ENCODE data around the gene AP1AR.

AP1AR gene

DNA sequence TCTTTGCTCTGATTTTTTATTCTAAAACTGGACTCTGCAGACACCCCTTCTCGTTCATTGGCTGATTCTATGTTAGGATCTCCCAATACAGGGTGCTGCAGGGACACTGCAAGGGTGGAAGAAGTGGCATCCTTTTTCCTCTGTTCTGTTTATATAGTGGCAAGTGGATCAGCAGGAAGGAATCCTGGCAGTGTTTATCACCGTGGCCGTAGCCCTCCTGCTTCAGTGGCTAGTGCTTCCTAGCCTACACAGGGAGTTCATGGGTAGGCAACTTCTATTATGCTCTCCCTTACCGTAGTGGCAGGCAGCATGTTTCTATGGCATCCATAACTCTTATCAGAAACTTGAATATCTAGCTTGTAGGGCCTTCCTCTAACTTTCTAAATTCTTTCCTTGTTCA lies 6.4 kb upstream of the AP1AR start:
- no peak for DNase-seq

DNA sequence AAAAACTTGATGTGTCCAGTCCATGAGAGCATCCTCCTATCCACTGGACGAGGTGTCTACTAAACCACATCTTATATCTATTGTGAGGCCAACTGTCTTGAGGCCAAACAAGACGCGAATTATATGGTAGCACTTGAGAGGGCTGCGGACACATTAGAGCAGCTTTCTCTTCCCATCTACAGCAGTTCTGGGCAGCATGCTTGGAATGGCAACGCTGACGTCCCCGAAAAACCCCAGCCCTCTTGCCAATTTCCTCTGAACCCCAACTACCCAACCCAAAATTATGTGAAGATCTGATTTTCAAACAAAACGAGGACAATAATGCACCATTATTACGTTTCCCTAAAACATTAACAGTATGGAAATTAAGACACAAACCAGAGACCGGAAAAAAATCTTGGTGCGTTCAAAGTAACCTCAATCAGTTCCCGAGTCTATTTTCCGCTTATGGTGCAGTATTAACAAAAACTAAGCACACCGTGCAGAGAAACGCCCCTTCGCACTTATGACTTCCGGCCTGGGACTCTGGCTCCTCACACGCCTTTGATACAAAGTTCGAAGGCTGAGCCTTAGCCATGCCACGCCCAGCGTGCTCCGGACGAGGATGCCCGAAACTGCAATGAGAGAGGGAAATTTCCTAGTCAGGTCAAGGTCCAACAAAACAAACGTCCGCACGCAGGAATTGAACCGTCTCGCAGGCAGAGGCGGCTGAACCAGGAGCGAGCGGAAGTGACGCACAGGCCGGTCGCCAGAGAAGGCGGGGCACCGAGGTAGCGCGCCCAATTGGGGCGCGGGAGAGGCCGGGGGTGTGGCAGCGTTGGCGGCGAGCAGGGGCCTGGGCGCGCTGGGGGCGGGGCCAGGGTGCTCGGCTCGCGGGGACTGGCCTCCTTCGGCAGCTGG lies 458 bp upstream of the AP1AR start:
- DNase-seq = peak; percentile 96

DNA sequence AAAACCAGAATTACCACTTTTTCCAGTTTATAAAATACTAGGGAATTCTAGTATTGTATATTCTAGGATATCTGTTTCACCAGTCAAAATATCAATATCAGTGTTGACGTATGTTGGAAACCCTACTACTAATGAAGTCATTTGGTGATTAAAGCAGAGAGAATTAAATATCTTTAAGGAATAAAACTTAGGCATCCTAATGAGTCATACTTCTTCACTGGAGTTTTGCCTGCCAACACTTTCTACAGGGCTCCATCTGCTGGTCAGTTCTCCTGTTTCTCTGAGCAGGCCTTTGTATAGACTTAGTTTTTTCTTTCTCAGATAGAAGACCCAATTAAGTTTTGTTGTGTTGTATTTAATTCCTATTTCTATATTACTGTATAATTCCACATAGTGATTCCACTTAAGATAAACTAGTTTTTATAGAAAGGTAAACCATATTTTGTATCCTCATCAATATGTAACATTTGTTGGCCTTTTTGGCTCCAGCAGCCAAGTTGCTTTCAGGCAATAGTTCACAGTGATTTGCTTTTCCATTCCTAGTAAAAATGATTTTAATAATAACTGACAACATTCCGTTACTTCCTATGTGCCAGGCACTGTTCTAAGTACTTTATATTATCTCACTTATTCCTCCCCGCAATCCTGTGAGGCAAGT lies 3.5 kb downstream of the AP1AR start:
- peak; percentile 74 for DNase-seq

DNA sequence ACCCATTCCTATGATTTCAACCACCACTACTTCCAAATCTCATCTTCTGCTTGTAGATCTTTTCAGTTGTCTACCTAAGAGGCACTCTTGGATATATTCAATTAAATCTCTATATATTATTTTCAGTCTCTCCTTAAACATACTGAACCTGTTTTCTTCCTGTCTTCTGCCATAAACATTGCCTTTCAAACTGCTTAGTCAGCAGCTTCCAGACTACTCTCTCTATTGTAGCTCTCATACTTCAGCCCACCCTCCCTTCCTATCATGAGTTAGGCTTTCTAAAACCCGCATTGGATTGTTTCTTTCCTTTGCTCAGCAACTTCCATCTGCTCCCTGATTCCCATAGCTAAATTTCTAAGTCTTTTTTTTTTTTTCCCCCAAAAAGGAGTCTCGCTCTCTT lies 4.5 kb downstream of the AP1AR start:
- DNase-seq = no peak

DNA sequence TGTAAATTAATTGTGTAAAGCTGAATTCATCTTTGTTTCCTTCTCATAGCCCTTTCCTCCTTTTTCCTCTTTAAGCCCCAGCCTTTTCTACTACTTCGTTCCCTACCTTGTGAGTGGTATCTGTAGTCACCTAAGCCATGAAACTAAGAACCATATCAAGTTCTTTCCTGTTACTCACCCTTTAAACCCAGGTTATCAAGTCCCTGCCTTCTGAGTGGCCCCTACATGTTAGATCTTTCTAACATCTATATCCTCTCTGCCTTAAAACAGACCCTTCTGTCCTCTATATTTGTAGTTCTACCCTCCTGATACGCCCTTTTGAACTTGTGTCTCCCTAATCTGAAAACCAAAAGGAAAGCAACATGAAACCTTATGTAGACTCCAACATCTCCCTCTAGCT lies 7.2 kb downstream of the AP1AR start:
- DNase-seq = no peak

DNA sequence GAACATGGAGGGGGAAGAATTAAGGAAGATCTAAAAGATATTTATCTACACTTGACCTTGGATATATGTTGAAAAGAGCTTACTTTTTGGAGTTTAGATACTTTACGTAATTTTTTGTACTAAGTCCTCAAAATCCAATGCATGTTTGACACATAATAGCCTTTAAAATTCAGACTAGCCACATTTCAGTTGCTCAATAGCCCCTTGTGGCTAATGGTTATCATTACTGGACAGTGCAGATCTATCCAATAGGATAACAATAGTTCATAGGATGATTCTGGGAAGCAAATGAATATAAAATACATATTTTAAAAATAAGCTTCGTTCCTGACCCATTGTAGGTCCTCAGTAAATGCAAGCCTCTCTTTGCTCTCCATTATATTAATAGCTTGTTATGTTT lies 13.8 kb downstream of the AP1AR start:
- DNase-seq = no peak

DNA sequence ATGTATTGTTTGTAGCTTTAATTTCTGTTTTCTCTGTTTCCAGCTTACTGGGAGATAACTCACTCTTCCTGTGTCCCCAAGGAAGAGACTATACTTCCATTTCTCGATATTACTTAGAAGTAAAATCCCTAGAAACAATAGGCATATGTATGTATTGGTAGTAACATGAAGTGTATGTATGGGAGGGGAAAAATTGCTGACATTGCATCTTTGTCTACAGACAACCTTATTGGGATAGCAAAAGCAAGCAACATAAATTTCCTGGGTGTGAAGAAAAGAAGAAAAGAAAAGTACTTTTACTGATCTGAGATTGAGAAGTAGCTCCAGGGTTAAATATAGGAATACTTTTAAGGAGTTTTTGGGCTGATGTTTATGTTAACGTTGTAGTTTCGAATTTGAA lies 15.4 kb downstream of the AP1AR start:
- no peak for DNase-seq

DNA sequence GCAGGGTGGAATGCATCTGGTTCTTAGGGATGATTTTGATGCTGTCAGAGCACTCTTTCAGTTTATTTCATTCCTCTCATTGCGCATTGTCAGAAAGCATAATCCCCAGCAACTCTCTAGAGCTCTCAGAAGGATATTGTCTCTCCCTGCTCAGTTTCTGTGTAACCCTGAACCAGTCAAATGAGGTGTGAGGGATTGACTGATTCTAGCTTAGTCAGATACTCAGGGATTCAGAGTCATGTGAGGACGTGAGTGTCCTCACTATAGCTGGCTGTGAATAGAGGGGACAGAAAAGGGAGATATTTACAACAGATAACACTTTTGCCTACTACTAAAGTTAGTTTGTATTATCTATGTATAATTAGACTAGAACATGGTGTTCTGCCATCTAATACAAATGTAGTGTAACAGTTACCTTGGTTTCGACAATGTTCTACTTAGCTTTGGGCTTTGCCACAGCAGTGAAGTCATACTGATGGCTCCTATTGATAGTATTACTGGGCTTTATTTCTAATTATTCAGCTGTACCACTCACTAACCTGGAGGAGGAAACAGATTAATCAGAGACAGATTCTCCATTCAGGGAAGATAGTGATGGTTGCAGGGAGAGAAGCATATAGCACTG lies 19.5 kb downstream of the AP1AR start:
- no peak for DNase-seq

DNA sequence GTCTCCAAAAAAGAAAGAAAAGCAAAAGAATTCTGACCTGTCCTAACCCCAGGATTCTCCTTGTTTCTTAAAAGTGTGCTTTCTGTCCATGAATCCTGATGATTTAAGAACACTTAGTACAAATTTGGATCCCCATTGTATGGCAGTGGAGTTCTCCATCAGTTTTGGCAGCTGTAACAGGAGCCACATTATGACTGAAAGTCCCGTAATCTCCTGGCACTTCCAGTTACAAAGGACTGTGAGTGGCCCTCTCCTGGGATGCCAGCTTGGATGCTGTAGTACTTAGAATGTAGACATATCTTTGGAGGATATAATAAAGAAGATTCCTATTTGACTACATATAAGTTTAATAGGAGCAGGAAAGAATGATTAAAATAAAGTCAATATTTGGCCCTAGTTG lies 20.6 kb downstream of the AP1AR start:
- no peak for DNase-seq

DNA sequence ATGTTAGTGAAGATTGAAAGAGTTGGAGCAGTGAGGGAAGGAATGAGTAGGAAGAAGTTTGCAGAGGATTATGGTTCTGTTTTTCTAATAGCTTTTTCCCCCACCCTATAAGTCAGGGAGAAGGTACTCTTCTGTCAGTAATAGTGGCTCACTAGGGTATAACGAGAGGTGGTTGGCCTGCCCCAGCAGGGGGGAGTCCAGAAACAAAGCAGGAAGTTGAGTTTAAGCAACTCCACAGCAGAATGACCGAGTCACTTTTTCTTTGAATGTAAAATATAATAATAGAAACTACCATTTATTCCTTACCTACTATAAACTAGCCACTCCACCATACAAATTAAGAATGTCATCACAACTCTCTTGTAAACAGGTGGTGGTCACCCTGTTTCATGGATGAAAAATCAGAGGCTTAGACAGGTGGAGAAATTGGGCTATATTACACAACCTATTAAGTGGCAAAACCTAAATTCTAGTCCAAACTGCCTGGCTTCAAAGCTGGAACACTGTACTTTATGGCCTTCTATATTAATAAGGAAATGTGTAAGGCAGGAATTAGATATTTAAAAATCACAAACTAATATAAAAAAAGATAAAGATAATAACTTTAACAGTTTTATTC lies 21.9 kb downstream of the AP1AR start:
- DNase-seq = no peak

DNA sequence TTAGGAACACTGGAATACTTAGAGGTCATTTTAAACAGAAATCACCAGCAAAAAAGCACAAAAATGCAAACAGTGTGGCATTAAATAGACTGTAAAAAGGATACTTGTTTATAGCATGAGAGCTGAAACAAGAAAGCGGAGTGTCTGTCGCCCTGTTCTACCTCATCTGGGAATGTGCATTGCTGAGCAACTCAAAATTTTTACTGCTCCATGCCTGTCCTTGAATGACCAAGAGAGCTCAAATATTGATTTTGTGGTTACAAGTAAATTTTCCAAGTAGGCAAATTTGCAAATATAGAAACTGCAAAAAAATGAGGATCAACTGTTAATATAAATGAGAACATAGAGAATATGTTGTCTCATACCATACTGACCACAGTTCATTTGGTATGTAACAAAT lies 25.5 kb downstream of the AP1AR start:
- DNase-seq = no peak

DNA sequence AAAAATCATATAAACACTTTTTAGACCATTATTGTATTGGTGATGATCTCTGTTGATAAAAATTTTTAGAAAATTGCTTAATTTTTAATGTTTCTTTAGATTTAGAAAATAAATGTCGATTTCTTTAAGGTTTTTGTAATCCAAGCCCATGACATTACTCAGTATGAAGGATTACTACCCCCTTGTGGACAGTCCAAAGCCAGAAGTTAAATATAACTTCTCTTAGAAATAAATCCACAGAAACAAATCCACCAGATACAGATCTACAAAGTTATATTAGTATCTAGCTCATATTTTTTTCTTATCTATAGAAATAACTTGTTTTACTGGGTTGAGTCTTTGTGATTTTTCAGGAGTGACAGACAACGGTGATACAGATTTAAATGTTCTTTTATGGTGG lies 35.2 kb downstream of the AP1AR start:
- DNase-seq = peak; percentile 19

DNA sequence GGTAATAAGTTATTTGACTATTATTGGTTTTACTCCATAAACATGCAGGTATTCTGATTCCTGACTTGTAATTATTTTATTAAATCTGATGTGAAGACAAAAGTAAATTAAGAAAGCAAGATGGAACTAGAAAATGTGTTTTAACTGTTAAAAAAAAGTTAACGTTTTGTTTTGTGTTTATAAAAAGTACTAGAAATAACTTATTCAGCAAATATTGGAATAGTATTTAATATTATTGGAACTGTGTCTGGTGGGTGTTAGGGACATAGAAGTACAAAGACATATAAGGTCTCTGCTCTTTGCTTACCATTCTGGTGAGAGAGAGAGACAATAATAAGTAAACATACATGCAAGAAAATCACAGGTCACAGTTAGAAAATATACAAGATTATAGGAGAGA lies 38.5 kb downstream of the AP1AR start:
- no peak for DNase-seq

DNA sequence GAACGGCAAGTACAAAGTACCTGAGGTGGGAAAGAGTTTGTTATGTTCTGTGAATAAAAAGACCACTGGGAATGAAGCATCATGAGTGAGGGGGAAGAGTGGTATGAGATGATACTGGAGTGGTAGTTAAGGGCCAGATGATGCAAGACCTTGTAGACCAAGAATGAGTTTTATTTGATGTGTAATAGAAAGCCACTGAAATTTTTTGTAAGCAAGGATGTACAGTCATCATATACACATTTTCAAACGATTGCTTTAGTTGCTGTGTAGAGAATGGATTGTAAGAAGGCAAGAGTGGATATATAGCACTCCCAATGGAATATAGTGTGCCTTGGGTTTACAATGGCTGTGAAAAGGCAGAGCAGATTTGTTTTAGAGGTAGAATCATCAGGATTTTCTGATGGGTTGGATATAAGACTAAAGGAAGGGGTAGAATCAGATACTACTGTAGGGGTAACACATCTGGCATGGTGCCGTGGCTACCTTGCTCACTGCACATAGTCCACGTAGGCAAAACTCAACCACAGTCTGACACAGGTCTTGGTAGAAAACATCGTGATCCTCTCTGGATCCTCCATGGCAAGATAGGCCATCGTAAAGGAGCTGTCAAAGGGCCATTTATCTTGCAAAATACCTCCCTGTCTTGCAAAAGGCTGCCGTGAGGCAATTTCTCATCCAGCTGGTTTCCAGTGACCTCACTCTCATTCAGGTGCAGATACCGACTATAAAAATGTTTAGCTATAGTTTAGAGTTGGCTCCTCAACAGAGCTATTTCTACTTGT lies 39.2 kb downstream of the AP1AR start:
- no peak for DNase-seq

DNA sequence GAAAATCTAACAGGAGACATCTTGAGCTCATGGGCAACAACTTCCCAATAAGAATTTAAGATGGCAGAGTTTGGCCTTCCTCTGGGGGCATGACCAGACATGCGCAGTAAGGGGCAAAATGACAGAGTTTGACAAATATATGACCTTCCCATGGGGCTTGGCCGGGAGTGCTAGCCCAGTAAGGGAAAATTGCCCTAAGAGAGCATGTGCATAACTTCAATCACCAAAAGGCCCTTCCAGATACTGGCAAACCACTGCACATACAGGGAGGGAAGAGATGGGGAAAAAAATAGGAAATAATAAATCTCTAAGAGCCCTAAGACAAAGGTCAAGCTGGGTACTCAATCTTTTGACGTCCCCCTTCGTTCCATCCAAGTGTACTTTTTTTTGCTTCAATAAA lies 40.7 kb downstream of the AP1AR start:
- no peak for DNase-seq

DNA sequence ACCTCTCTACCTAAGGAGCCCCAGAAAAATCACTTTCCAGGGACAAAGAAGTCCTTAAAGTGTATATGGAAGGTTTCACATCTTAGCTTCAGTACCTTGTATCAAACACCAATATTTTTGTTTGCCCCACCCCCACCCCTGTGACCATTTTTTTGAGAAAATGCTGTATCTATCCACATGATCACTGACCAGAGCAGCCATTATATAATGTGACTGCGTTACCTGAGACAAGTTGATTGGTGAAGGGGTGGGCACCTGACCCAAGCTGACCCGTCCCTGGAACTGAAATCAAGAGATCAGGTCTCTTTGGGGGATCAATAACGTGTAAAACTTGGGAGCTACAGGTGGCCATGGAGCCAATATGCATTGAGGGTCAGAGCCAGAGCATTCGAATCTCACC lies 43.4 kb downstream of the AP1AR start:
- no peak for DNase-seq

DNA sequence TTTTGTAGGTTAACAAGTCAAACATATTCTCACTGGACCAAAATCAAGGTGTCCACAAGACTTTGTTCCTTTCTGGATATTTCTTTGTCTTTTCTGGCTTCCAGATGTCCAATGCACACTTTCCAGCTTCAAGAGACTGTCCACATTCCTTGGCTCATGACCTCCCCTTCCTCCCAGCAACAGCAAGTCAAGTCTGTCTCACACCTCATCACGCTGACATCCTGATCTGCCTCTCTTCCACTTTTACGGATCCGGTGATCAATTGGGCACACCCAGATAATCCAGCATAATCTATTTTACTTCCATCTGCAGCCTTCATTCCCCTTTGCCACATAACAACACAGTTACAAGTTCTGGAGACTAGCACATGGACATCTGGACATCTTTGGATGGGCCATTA lies 44.5 kb downstream of the AP1AR start:
- no peak for DNase-seq

DNA sequence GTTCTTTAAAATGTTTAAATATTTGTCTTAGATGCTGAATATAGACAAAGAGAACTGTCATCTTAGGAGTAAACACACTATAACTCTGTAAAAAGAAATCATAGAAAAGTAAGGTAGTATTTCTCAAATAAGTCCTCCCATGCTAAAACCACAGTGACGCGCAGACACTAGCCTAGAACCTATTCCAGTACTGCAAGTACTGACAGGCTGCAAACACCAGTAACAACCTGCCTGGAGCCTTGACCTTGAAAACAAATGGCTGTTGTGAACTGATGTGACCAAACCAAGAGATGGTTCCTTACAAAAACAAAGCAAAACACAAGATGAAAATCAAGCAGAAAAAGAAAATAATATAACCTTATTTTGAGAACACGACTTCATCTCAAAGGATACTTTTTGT lies 45.6 kb downstream of the AP1AR start:
- no peak for DNase-seq

DNA sequence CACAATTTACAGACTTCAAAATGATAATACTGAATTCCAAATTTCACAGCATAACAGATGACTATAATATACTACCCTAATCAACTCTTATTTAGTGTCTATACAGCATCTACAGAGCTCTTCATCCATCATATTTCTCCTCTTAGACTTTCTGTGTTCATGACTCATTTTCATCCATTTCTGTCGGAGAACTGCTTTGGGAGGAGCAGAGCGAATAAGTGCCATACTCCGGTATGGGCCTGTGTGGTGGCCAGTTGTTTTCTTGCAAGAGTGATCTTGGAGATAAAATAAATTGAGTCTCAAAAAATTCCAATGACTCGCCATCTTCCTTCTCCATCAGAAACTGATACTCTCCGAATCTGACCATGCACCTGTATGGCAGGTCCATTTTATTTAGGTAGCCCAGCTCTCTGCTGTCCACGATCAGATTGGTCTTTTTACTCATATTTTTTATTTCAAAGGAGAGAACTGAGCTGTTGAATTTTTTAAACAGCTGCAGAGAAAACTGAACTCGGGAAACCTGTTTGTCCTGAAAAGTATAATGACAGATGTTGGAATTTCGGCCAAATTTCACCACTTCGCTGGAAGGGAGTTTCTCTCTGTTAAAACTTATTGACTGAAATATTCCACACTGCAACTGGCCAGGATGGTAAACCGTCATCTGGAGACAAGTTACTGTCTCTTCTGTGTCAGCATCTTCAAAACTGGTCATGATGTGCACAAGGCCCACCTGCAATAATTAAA lies 46.3 kb downstream of the AP1AR start:
- no peak for DNase-seq

DNA sequence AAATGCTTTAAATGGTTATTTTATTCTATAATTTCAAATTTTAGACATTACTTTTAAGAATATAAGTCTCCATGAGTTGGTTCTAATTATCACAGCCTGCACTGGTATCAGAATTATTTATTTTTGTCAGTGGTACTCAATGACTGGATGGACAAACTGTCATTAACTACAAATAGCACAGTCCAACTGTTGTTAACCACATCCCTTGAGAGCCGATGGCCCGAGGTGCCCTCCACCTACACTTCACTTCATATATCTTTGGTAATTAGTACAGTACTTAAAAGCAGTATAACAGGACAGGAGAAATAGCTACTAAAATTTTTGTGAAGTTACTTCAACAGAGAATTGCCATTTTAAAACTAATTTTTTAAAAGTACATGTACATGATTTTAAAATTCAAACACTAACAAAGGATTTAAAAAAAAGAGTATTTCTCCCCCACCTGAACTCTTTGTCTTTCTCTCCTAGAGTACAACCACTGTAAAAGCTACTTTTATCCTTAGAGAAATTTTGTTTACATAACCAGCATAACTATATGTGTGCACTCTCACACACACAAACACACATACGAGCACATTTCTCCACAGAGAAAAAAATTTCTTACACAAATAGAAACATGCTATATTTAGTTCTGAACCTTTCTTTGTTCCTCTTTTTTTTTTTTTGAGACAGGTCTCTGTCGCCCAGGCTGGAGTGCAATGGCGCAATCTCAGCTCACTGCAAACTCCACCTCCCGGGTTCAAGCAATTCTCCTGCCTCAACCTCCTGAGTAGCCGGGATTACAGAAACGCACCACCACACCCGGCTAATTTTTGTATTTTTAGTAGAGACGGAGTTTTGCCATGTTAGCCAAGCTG lies 47.7 kb downstream of the AP1AR start:
- DNase-seq = no peak

DNA sequence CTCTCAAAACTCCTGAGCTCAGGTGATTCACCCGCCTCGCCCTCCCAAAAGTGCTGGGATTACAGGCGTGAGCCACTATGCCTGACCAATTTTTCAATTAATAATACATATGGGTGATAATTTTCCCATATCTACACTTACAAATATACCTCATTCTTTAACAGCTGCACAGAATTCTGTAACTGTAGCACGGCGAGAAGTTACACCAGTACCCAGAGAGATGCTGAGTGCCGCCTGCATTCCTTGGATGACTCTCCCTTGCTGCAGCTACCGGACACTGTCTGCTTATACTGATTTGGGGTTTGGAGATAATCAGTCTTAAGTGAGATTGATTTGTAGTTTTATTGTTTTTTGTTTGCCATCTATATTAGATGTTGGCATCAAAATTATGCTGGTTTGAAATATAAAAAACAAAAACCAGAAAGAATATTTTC lies 48.3 kb downstream of the AP1AR start:
- no peak for DNase-seq

Data from kidney glomerular epithelial cell (primary cell).